H9 (cell line): ENCODE results near the gene CCDC9B. TPM values are rescaled to one million over a fixed set of nuclear protein-coding genes. Genes with fewer than 3 reads are reported as not detected.

ENCODE experiments used
- DNase-seq: peaks from one replicate; pipeline ENCODE4 v3.0.0-alpha.2; 2017
- H2AFZ ChIP-seq: one replicate; pipeline ENCODE4 v1.6.1; 2013; ENCODE audit warnings: mild to moderate bottlenecking, low read length, control low read depth, moderate library complexity
- H2AK5ac ChIP-seq: 2 replicates; pipeline ENCODE4 v1.6.1; 2013; ENCODE audit warnings: low read length, control low read depth, mixed read lengths; ENCODE audit not compliant: insufficient read length
- H2BK120ac ChIP-seq: one replicate; pipeline ENCODE4 v1.6.1; 2013; ENCODE audit warnings: low read depth, mild to moderate bottlenecking, low read length, control low read depth, inconsistent platforms; ENCODE audit not compliant: poor library complexity, severe bottlenecking
- H2BK12ac ChIP-seq: 2 replicates; pipeline ENCODE4 v1.6.1; 2013; ENCODE audit warnings: low read length, control low read depth, mixed read lengths, low read depth; ENCODE audit not compliant: insufficient read length
- H2BK15ac ChIP-seq: 2 replicates; pipeline ENCODE4 v1.6.1; 2013; ENCODE audit warnings: low read depth, low read length, control low read depth
- H2BK20ac ChIP-seq: one replicate; pipeline ENCODE4 v1.6.1; 2013; ENCODE audit warnings: low read depth, mild to moderate bottlenecking, low read length, control low read depth, inconsistent platforms; ENCODE audit not compliant: poor library complexity, severe bottlenecking
- H2BK5ac ChIP-seq: 2 replicates; pipeline ENCODE4 v1.6.1; 2013; ENCODE audit warnings: low read length, control low read depth, mixed read lengths; ENCODE audit not compliant: insufficient read length
- H3K14ac ChIP-seq: 2 replicates; pipeline ENCODE4 v1.6.1; 2013; ENCODE audit warnings: low read length, control low read depth; ENCODE audit not compliant: insufficient read depth
- H3K18ac ChIP-seq: 2 replicates; pipeline ENCODE4 v1.6.1; 2013; ENCODE audit warnings: low read depth, mild to moderate bottlenecking, mixed read lengths, low read length, control low read depth; ENCODE audit not compliant: insufficient read length
- H3K23ac ChIP-seq: 2 replicates; pipeline ENCODE4 v1.6.1; 2013; ENCODE audit warnings: low read length, control low read depth, mixed read lengths, low read depth; ENCODE audit not compliant: insufficient read length
- H3K23me2 ChIP-seq: 2 replicates; pipeline ENCODE4 v1.6.1; 2013; ENCODE audit warnings: low read depth, mild to moderate bottlenecking, mixed read lengths, low read length, control low read depth; ENCODE audit not compliant: insufficient read length, poor library complexity, severe bottlenecking
- H3K27ac ChIP-seq: 2 replicates; pipeline ENCODE4 v1.5.1; 2013; ENCODE audit warnings: low read length, control low read depth, mixed read lengths, low read depth; ENCODE audit not compliant: insufficient read length
- H3K27me3 ChIP-seq: 2 replicates; pipeline ENCODE4 v1.6.1; 2013; ENCODE audit warnings: low read length, control low read depth, inconsistent platforms; ENCODE audit not compliant: insufficient read depth
- H3K4ac ChIP-seq: 2 replicates; pipeline ENCODE4 v1.6.1; 2013; ENCODE audit warnings: low read depth, mild to moderate bottlenecking, control low read depth, inconsistent platforms, low read length, moderate library complexity
- H3K4me1 ChIP-seq: 2 replicates; pipeline ENCODE4 v1.6.1; 2013; ENCODE audit warnings: low read length, control low read depth, inconsistent platforms; ENCODE audit not compliant: insufficient read depth
- H3K4me2 ChIP-seq: 2 replicates; pipeline ENCODE4 v1.6.1; 2013; ENCODE audit warnings: low read length, control low read depth, mixed read lengths; ENCODE audit not compliant: insufficient read length, insufficient read depth
- H3K56ac ChIP-seq: 2 replicates; pipeline ENCODE4 v1.6.1; 2013; ENCODE audit warnings: low read depth, mild to moderate bottlenecking, mixed read lengths, low read length, control low read depth; ENCODE audit not compliant: insufficient read length
- H3K79me1 ChIP-seq: 2 replicates; pipeline ENCODE4 v1.6.1; 2013; ENCODE audit warnings: low read depth, mild to moderate bottlenecking, moderate library complexity, low read length, control low read depth, inconsistent platforms; ENCODE audit not compliant: insufficient read depth, poor library complexity, severe bottlenecking
- H3K79me2 ChIP-seq: 2 replicates; pipeline ENCODE4 v1.6.1; 2013; ENCODE audit warnings: low read length, control low read depth, inconsistent platforms; ENCODE audit not compliant: insufficient read depth
- H3K9ac ChIP-seq: 2 replicates; pipeline ENCODE4 v1.6.1; 2013; ENCODE audit warnings: low read length, control low read depth, mixed read lengths; ENCODE audit not compliant: insufficient read length; ENCODE audit errors: extremely low read depth
- H3K9me3 ChIP-seq: one replicate; pipeline ENCODE4 v1.6.1; 2013; ENCODE audit warnings: low read depth, low read length, inconsistent platforms; ENCODE audit not compliant: control insufficient read depth
- H3T11ph ChIP-seq: one replicate; pipeline ENCODE4 v1.6.1; 2013; ENCODE audit warnings: mild to moderate bottlenecking, low read length, control low read depth, inconsistent platforms
- H4K20me1 ChIP-seq: one replicate; pipeline ENCODE4 v1.6.1; 2013; ENCODE audit not compliant: control insufficient read depth, insufficient read length, insufficient read depth
- H4K5ac ChIP-seq: 2 replicates; pipeline ENCODE4 v1.6.1; 2013; ENCODE audit warnings: low read depth, mild to moderate bottlenecking, mixed read lengths, low read length, control low read depth; ENCODE audit not compliant: insufficient read length
- H4K8ac ChIP-seq: replicated peaks from 2 replicates; pipeline ENCODE4 v1.6.1; 2013; ENCODE audit warnings: low read length, control low read depth, mixed read lengths, low read depth; ENCODE audit not compliant: insufficient read length
- H4K91ac ChIP-seq: 2 replicates; pipeline ENCODE4 v1.6.1; 2013; ENCODE audit warnings: low read depth, mild to moderate bottlenecking, moderate library complexity, mixed read lengths, low read length, control low read depth; ENCODE audit not compliant: insufficient read length
- H3K27ac Mint-ChIP-seq, 3 experiments: 2 replicates in 2 of 3; 3 replicates in 1 of 3; pipeline ENCODE4 v1.8.0; 2020 to 2021; ENCODE audit warnings: mixed read lengths in 3 of 3, mild to moderate bottlenecking in 1 of 3, moderate library complexity in 1 of 3
- H3K27me3 Mint-ChIP-seq: 2 replicates; pipeline ENCODE4 v1.8.0; 2021; ENCODE audit warnings: low read depth, mild to moderate bottlenecking, moderate library complexity, mixed read lengths
- H3K36me3 Mint-ChIP-seq, 3 experiments: 2 replicates in 2 of 3; 3 replicates in 1 of 3; pipeline ENCODE4 v1.8.0; 2020 to 2021; ENCODE audit warnings: low read depth in 3 of 3, mixed read lengths in 3 of 3; ENCODE audit not compliant: insufficient read depth in 1 of 3
- H3K4me1 Mint-ChIP-seq, 2 experiments: 2 replicates each; pipeline ENCODE4 v1.8.0; 2020; ENCODE audit warnings: mixed read lengths in 2 of 2
- H3K4me3 Mint-ChIP-seq, 2 experiments: 2 replicates in 1 of 2; 3 replicates in 1 of 2; pipeline ENCODE4 v1.8.0; 2020 to 2021; ENCODE audit warnings: mild to moderate bottlenecking in 2 of 2, mixed read lengths in 2 of 2, moderate library complexity in 1 of 2
- H3K9me3 Mint-ChIP-seq, 2 experiments: 2 replicates in 1 of 2; 3 replicates in 1 of 2; pipeline ENCODE4 v1.8.0; 2020; ENCODE audit warnings: mild to moderate bottlenecking in 2 of 2, mixed read lengths in 2 of 2, moderate library complexity in 1 of 2
- CTCF ChIP-seq: fragments of 200-600 bp; sonication (generic); conservative IDR thresholded peaks from 3 replicates; pipeline ENCODE4 v1.8.0; 2021; ENCODE audit warnings: antibody characterized with exemption, mild to moderate bottlenecking
- WGBS: extraction: QIAGEN DNeasy Blood & Tissue Kit; methylation state at CpG from one replicate; pipeline ENCODE4 v1.1.7; 2013; ENCODE audit warnings: missing lambda C conversion rate, low lambda C conversion rate, mixed read lengths; ENCODE audit not compliant: insufficient read length; ENCODE audit errors: extremely low coverage; 5-methylcytosine and 5-hydroxymethylcytosine counted together
- total RNA-seq: library from RNA; stranded (reverse); gene quantifications from 2 replicates; pipeline ENCODE4 v1.2.1, GENCODE V29; 2021

Gene CCDC9B
- total RNA-seq, 1 experiment from 2014 or later: 0.48 TPM

- no peak overlapping the region for H2BK20ac ChIP-seq
- no peaks in the 10 kb centered on the region for H3K9me3 ChIP-seq
- no peak overlapping the region for H2AK5ac ChIP-seq
- no peaks in the 10 kb centered on the region for H3K79me1 ChIP-seq
- no peak overlapping the region for H4K91ac ChIP-seq
- H4K8ac ChIP-seq: no peak overlapping the region
- H3T11ph ChIP-seq: no peak overlapping the region
- DNase-seq: no peak
- no peak overlapping the region for H3K14ac ChIP-seq
- no peak overlapping the region for H2AFZ ChIP-seq
- no peaks in the 10 kb centered on the region for H3K79me2 ChIP-seq
- H3K4me2 ChIP-seq: no peak overlapping the region
- H3K27me3 Mint-ChIP-seq: peaks cover 10% of the 10 kb centered on the region
- H3K27ac Mint-ChIP-seq: no peak overlapping the region
- peaks cover 6% of the 10 kb centered on the region; the same call in 1 of the 2 replicates for H3K4me1 ChIP-seq
- no peak overlapping the region for H3K4ac ChIP-seq
- no peak overlapping the region for H3K27ac ChIP-seq
- no peak overlapping the region for H2BK5ac ChIP-seq
- no peaks in the 10 kb centered on the region for H4K20me1 ChIP-seq
- H2BK15ac ChIP-seq: no peak overlapping the region
- H3K23ac ChIP-seq: no peak overlapping the region
- no peak overlapping the region for H3K56ac ChIP-seq
- H3K23me2 ChIP-seq: no peaks in the 10 kb centered on the region
- no peaks in the 10 kb centered on the region for H3K27me3 ChIP-seq
- H3K18ac ChIP-seq: no peak overlapping the region
- no peak overlapping the region for H4K5ac ChIP-seq
- peaks cover 2 to 16% (median 5%) of the 10 kb centered on the region in 3 experiments; a peak in 5 of 7 replicates for H3K36me3 Mint-ChIP-seq
- H3K4me1 Mint-ChIP-seq: peaks cover 23 to 32% of the 10 kb centered on the region in 2 experiments
- no peak overlapping the region for H2BK12ac ChIP-seq
- TF ChIP-seq CTCF: no peak
- H3K4me3 Mint-ChIP-seq: no peak overlapping the region
- no peak overlapping the region for H2BK120ac ChIP-seq
- H3K9me3 Mint-ChIP-seq: peaks cover 15% of the 10 kb centered on the region in 2 experiments
- WGBS: no CpG with 5 or more reads among the region's 2 CpGs
- no peak overlapping the region for H3K9ac ChIP-seq
These were observed 37.2 kb downstream of the CCDC9B start for GRCh38 chr15:40303576-40303975.
